Vagina (tissue), 2 donors: Measurements from ENCODE around the gene SHC4.

Experiments
- CTCF ChIP-seq, 3 experiments: fragments of 450-650 bp in 2 of 3; fragments of 200-600 bp in 1 of 3; sonication (generic) in 1 of 3; IDR thresholded peaks; one replicate each; pipeline ENCODE4 v1.5.1; 2017 to 2019; ENCODE audit warnings: antibody characterized with exemption in 3 of 3, mild to moderate bottlenecking in 2 of 3, moderate library complexity in 2 of 3
- POLR2AphosphoS5 ChIP-seq, 2 donors: sonication (generic); formaldehyde crosslinking; IDR thresholded peaks; one replicate each; pipeline ENCODE4 v1.9.0; 2017; ENCODE audit warnings: antibody characterized with exemption in 2 of 2, mild to moderate bottlenecking in 2 of 2, low read depth in 1 of 2; ENCODE audit not compliant: insufficient read depth in 1 of 2

- no peak for TF ChIP-seq CTCF (IDR thresholded peaks at IDR 0.05)
- no peak for TF ChIP-seq POLR2AphosphoS5 (IDR thresholded peaks at IDR 0.05; ENCODE audit: insufficient read depth in 1 of 2, low read depth in 1 of 2)
Observed at GRCh38 chr15:48777645-48778330, 185.9 kb downstream of the SHC4 start.
